ENCODE measurements around the gene SHISAL1.
"Not testable (repeated sequence)": the region's sequence is repeated elsewhere in the genome, so short reads cannot be mapped to it uniquely, and the experiment has no call there.

Gene SHISAL1

DNA sequence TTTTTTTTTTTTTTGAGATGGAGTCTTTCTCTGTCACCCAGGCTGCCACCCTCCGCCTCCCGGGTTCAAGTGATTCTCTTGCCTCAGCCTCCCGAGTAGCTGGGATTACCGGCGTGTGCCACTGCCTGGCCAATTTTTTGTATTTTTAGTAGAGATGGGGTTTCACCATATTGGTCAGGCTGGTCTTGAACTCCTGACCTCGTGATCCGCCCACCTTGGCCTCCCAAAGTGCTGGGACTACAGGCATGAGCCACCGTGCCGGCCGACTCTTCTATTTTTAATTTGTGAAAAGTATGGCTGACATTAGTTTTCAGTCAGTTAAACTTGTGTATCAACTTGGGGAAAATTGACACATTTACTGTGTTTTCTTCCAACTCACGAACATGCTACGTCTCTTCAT is 78.4 kb downstream of the SHISAL1 start:
- not testable (repeated sequence) for H3K4ac ChIP-seq (ENCODE audit: low read depth, low read length); H2AFZ ChIP-seq (ENCODE audit: insufficient read depth, low read length, poor library complexity); H3K18ac ChIP-seq (ENCODE audit: low read length); H3K4me1 ChIP-seq (ENCODE audit: control insufficient read depth in 1 of 2, insufficient read depth in 2 of 2, low read length in 2 of 2); H3K79me2 ChIP-seq (ENCODE audit: control insufficient read depth, insufficient read depth, low read length, poor library complexity); H2BK120ac ChIP-seq (ENCODE audit: insufficient read depth, low read length, poor library complexity); H3K9ac ChIP-seq (ENCODE audit: low read length); H4K12ac ChIP-seq (ENCODE audit: low read depth, low read length); H4K8ac ChIP-seq (ENCODE audit: low read depth, low read length); H2BK12ac ChIP-seq (ENCODE audit: low read length); H3K27ac ChIP-seq (ENCODE audit: low read depth, low read length); H2BK5ac ChIP-seq (ENCODE audit: low read depth, low read length, poor library complexity); H3K14ac ChIP-seq (ENCODE audit: low read length); H4K91ac ChIP-seq (ENCODE audit: low read depth, low read length); H2AK5ac ChIP-seq (ENCODE audit: low read length); H3K4me3 ChIP-seq (ENCODE audit: low read depth, low read length); DNase-seq; H3K9me3 ChIP-seq (ENCODE audit: insufficient read depth, low read depth, low read length); H3K23ac ChIP-seq (ENCODE audit: low read length); H3K27me3 ChIP-seq (ENCODE audit: insufficient read depth, low read length); H3K79me1 ChIP-seq (ENCODE audit: low read length); H3K36me3 ChIP-seq (ENCODE audit: control insufficient read depth in 1 of 2, insufficient read depth in 2 of 2, low read length in 2 of 2); H3K4me2 ChIP-seq (ENCODE audit: low read length)
- WGBS (ENCODE audit: extremely low coverage, insufficient coverage, insufficient read length) = no CpG with 5 or more reads among the region's 12 CpGs

DNA sequence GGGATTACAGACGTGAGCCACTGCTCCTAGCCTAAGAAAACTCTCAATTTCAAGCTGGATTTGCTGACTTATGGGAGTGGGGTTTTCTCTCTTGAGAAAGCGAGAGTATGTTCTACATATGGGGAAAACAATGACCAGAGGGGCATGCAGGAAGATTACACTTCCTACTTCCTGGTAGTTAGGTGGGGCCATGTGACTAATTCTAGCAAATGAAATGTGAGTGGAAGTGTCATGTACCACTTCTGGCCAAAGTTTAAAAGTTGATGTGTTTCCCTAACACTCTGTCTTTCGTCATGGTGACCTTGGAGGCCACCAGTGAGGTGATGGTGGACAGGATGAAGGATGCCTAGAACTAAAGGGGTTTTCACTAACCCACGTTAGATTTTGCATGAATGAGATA is 81.5 kb downstream of the SHISAL1 start:
- no peak overlapping the region for H3K14ac ChIP-seq (ENCODE audit: low read length)
- H3K27ac ChIP-seq (ENCODE audit: low read depth, low read length) = no peak overlapping the region
- H3K4me2 ChIP-seq (ENCODE audit: low read length) = no peak overlapping the region
- no peak overlapping the region for H4K8ac ChIP-seq (ENCODE audit: low read depth, low read length)
- H3K4ac ChIP-seq (ENCODE audit: low read depth, low read length) = no peak overlapping the region
- H2BK5ac ChIP-seq (ENCODE audit: low read depth, low read length, poor library complexity) = no peak overlapping the region
- H2BK120ac ChIP-seq (ENCODE audit: insufficient read depth, low read length, poor library complexity) = no peak overlapping the region
- no peaks in the 10 kb centered on the region for H3K27me3 ChIP-seq (ENCODE audit: insufficient read depth, low read length)
- H3K79me2 ChIP-seq (ENCODE audit: control insufficient read depth, insufficient read depth, low read length, poor library complexity) = no peaks in the 10 kb centered on the region
- no peaks in the 10 kb centered on the region for H3K36me3 ChIP-seq (ENCODE audit: control insufficient read depth in 1 of 2, insufficient read depth in 2 of 2, low read length in 2 of 2)
- no peak overlapping the region for H3K9ac ChIP-seq (ENCODE audit: low read length)
- no peak for DNase-seq
- no peak overlapping the region for H3K23ac ChIP-seq (ENCODE audit: low read length)
- no peak overlapping the region for H4K12ac ChIP-seq (ENCODE audit: low read depth, low read length)
- no peaks in the 10 kb centered on the region for H3K4me1 ChIP-seq (ENCODE audit: control insufficient read depth in 1 of 2, insufficient read depth in 2 of 2, low read length in 2 of 2)
- no peak overlapping the region for H2AK5ac ChIP-seq (ENCODE audit: low read length)
- no CpG with 5 or more reads among the region's 4 CpGs for WGBS (ENCODE audit: extremely low coverage, insufficient coverage, insufficient read length)
- no peak overlapping the region for H4K91ac ChIP-seq (ENCODE audit: low read depth, low read length)
- no peaks in the 10 kb centered on the region for H3K9me3 ChIP-seq (ENCODE audit: insufficient read depth, low read depth, low read length)
- H2AFZ ChIP-seq (ENCODE audit: insufficient read depth, low read length, poor library complexity) = no peak overlapping the region
- no peaks in the 10 kb centered on the region for H3K79me1 ChIP-seq (ENCODE audit: low read length)
- no peak overlapping the region for H3K4me3 ChIP-seq (ENCODE audit: low read depth, low read length)
- H3K18ac ChIP-seq (ENCODE audit: low read length) = no peak overlapping the region
- no peak overlapping the region for H2BK12ac ChIP-seq (ENCODE audit: low read length)

DNA sequence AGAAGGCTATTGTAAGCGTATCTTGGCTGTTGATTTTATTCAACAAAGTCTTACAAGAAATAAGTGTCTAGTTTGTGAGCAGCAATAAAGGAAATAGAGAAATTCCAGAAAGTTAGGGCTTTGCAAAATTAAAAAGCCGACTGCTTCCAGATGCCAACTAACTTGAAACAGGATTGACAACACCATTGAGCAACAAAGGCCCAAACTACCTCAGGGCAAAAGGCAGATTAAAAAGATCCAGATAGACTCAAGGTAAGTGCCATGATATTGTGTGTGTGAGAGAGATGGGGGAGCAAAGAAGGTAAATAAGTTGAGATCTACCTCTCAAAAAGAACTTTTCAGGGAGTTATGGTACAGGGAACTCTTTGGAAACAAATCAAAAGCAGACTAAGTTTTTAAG is 82.9 kb downstream of the SHISAL1 start:
- no peak overlapping the region for H3K4me3 ChIP-seq (ENCODE audit: low read depth, low read length)
- H3K27ac ChIP-seq (ENCODE audit: low read depth, low read length) = no peak overlapping the region
- no peaks in the 10 kb centered on the region for H3K79me2 ChIP-seq (ENCODE audit: control insufficient read depth, insufficient read depth, low read length, poor library complexity)
- H4K8ac ChIP-seq (ENCODE audit: low read depth, low read length) = no peak overlapping the region
- no peak overlapping the region for H3K14ac ChIP-seq (ENCODE audit: low read length)
- no peaks in the 10 kb centered on the region for H3K79me1 ChIP-seq (ENCODE audit: low read length)
- H2BK120ac ChIP-seq (ENCODE audit: insufficient read depth, low read length, poor library complexity) = no peak overlapping the region
- H3K27me3 ChIP-seq (ENCODE audit: insufficient read depth, low read length) = no peaks in the 10 kb centered on the region
- H2AK5ac ChIP-seq (ENCODE audit: low read length) = no peak overlapping the region
- no peak overlapping the region for H2AFZ ChIP-seq (ENCODE audit: insufficient read depth, low read length, poor library complexity)
- no peaks in the 10 kb centered on the region for H3K4me1 ChIP-seq (ENCODE audit: control insufficient read depth in 1 of 2, insufficient read depth in 2 of 2, low read length in 2 of 2)
- no peak overlapping the region for H3K9ac ChIP-seq (ENCODE audit: low read length)
- no peaks in the 10 kb centered on the region for H3K36me3 ChIP-seq (ENCODE audit: control insufficient read depth in 1 of 2, insufficient read depth in 2 of 2, low read length in 2 of 2)
- H2BK12ac ChIP-seq (ENCODE audit: low read length) = no peak overlapping the region
- H3K4ac ChIP-seq (ENCODE audit: low read depth, low read length) = no peak overlapping the region
- no peak overlapping the region for H4K12ac ChIP-seq (ENCODE audit: low read depth, low read length)
- H3K23ac ChIP-seq (ENCODE audit: low read length) = no peak overlapping the region
- no peak overlapping the region for H2BK5ac ChIP-seq (ENCODE audit: low read depth, low read length, poor library complexity)
- no peak overlapping the region for H3K4me2 ChIP-seq (ENCODE audit: low read length)
- no peaks in the 10 kb centered on the region for H3K9me3 ChIP-seq (ENCODE audit: insufficient read depth, low read depth, low read length)
- H4K91ac ChIP-seq (ENCODE audit: low read depth, low read length) = no peak overlapping the region
- H3K18ac ChIP-seq (ENCODE audit: low read length) = no peak overlapping the region
- peak in 1 of 2 donors; percentile 8 for DNase-seq
- no CpG with 5 or more reads among the region's 2 CpGs for WGBS (ENCODE audit: extremely low coverage, insufficient coverage, insufficient read length)

DNA sequence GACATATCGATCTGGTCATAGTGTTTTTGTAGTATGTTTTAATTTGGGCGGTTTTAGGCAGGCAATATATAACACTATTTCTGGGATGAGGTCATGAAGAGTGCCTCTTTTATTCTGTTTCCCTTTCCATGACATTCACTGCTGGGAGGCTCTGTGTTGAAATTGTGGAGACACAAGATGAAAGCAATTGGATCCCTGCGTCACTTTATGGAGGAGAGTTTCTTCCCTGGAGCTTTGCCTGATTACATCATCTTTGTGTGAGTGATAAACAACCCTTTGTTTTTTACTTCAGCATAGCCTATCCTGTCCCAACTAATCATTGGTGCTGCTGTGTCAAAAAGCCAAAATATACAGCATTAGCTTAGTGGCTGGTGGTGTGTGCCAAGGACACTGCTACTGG is 83.4 kb downstream of the SHISAL1 start:
- no peaks in the 10 kb centered on the region for H3K79me1 ChIP-seq (ENCODE audit: low read length)
- no peak overlapping the region for H2AFZ ChIP-seq (ENCODE audit: insufficient read depth, low read length, poor library complexity)
- H2BK12ac ChIP-seq (ENCODE audit: low read length) = no peak overlapping the region
- H4K91ac ChIP-seq (ENCODE audit: low read depth, low read length) = no peak overlapping the region
- no peak overlapping the region for H3K14ac ChIP-seq (ENCODE audit: low read length)
- no CpG with 5 or more reads among the region's 3 CpGs for WGBS (ENCODE audit: extremely low coverage, insufficient coverage, insufficient read length)
- no peaks in the 10 kb centered on the region for H3K27me3 ChIP-seq (ENCODE audit: insufficient read depth, low read length)
- H3K4me2 ChIP-seq (ENCODE audit: low read length) = no peak overlapping the region
- no peaks in the 10 kb centered on the region for H3K9me3 ChIP-seq (ENCODE audit: insufficient read depth, low read depth, low read length)
- no peak overlapping the region for H3K23ac ChIP-seq (ENCODE audit: low read length)
- no peak overlapping the region for H3K4me3 ChIP-seq (ENCODE audit: low read depth, low read length)
- H2BK5ac ChIP-seq (ENCODE audit: low read depth, low read length, poor library complexity) = no peak overlapping the region
- no peak overlapping the region for H3K18ac ChIP-seq (ENCODE audit: low read length)
- no peak overlapping the region for H2AK5ac ChIP-seq (ENCODE audit: low read length)
- no peak overlapping the region for H4K12ac ChIP-seq (ENCODE audit: low read depth, low read length)
- no peak overlapping the region for H3K9ac ChIP-seq (ENCODE audit: low read length)
- no peak overlapping the region for H4K8ac ChIP-seq (ENCODE audit: low read depth, low read length)
- no peak overlapping the region for H2BK120ac ChIP-seq (ENCODE audit: insufficient read depth, low read length, poor library complexity)
- H3K27ac ChIP-seq (ENCODE audit: low read depth, low read length) = no peak overlapping the region
- no peak overlapping the region for H3K4ac ChIP-seq (ENCODE audit: low read depth, low read length)
- DNase-seq = no peak
- no peaks in the 10 kb centered on the region for H3K4me1 ChIP-seq (ENCODE audit: control insufficient read depth in 1 of 2, insufficient read depth in 2 of 2, low read length in 2 of 2)
- H3K36me3 ChIP-seq (ENCODE audit: control insufficient read depth in 1 of 2, insufficient read depth in 2 of 2, low read length in 2 of 2) = no peaks in the 10 kb centered on the region
- no peaks in the 10 kb centered on the region for H3K79me2 ChIP-seq (ENCODE audit: control insufficient read depth, insufficient read depth, low read length, poor library complexity)
